ENCODE data around the gene SSBP1.

Gene SSBP1

DNA sequence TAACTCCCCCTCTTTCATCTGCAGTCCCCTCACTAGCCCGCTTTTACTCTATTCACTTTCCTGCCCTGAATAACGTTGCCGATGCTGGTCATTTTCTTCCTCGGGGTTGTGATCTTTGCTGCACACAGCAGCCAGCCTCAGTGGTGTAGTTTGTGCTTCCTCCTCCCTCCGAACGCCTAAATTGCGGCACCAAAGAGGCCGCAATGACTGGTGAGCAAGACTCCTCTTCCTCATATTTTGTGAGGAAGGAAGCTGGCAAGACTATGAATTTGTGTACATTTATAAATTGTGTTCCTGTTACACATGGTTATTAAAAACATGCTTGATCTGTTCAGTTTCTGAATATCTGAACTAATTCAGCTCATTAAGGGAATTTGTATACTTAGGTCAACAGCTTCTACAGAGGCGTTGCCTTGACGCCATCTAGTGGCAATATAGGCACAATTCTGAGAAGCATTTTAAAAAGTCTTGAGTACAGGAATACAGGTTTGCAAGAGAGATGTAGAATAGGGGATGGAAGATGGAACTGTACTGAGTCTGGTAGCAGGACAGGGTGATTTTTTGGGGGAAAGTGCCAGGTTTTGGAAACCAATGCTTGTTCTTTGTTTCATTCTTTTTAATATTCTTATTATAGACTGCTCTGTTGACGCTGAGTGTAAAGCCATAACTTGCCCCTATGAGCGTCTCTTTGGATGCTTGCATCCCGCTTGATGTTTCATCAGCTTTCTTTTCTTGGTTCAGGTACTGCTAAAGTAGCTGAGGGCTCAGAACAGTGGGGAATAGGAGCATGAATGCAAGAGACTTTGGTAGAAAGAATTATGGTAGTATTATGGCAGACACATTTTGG lies 47.8 kb downstream of the SSBP1 start:
- DNase-seq = peak; percentile 37

DNA sequence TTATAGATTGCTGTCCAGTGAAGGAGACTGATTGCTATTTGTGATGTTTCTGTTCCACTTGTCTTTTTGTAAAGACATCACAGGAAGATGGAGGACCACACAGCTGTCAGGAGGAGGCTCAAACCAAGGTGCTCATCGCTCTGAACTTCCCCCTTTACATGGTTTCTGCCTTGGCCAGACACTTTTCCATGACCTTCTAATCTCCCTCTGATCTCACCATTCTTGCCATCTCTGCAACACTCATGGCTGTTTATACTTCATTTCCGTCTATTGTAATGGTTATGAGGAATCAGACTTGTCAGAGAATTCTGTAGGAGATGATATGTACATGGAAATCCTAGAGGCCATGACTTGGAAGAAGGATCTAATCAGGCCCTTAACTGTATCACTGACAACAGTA lies 50.1 kb downstream of the SSBP1 start:
- no peak for DNase-seq

DNA sequence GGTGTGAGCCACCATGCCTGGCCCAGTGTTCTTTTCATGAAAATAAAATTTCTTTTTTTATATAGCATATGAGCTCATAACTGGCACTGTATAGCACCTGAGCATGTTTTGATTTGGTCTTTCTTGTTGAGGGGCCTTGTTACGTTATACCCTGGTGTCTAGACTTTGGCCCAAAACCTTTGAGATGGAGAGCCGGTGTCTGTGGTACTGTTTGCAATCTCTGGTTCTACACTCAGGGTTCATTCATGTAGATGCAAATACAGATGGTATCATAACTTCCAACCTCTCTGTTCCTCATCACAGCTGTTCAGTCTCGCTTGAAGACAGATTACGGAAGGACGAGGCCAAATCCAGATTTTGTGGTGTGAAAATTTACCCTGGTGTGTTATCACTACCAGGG lies 51.8 kb downstream of the SSBP1 start, which contains the start of gene TAS2R5:
TAS2R5 (plus strand) TSS at position 301 of the 400 bp plus-strand sequence. CDS start 145 bp downstream, outside the sequence.
- DNase-seq = no peak

DNA sequence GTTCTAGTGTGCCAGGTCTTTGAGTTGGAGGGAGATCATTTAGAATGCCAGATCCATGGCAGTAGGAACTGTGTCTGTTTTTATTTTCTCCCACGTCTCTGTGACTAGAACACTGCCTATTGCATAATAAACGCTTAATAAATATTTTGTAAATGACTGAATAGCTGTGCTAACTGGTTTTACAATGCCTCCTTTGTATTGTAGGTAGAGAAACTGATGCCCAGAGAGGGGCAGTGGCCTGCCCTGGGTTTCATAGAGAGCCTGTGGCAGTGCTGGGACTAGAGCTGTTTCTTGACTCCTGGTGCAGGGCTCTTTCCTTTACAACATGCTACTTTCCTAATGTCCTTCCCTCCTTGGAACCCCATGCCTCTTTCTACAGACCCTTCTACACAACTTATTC lies 54.4 kb downstream of the SSBP1 start:
- no peak for DNase-seq
